ENCODE measurements around the gene SLC10A3.

The SLC10A3 gene

DNA sequence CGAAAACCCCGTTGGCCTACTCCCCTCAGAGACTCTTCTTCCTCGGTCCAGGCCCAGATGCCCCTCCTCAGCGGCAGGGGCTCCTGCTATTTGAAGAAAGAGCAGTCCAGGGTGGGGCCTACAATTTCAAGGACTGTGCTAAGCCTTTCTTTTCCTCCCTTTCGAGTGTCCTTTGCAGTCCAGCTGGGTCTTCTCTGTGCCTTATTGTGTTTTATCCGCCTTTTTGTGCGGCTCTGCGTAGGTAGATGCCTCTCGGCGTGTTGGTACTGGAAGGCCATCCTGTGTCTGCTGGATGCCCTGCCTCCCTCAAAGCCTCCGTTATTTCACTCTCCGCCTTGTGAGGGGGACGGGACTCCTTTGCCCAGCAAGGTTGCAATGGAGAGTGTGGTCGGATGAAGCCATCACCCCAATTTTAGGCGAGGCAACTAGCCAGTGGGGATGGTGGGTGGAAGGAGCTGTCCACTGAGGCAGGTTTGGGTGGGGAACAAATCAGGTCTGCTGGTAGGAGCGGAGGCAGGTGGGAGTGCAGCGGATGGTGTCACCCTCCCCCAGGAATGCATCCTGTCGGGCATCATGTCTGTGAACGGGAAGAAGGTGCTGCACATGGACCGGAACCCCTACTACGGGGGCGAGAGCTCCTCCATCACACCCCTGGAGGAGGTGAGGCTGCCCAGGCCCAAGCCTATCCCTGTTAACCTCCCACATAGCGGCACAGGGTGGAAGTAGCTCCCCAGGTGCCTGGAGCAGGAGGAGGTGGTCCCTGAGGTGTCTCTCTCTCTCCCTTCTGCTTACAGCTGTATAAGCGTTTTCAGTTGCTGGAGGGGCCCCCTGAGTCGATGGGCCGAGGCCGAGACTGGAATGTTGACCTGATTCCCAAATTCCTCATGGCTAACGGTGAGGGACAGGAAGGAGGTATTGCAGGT lies 52.2 kb downstream of the SLC10A3 start:
- no peak for DNase-seq

Data from NCI-H226 (cell line).